HG02973 (cell line): ENCODE data around the gene OBSCN.
"Not testable (repeated sequence)": the region's sequence is repeated elsewhere in the genome, so short reads cannot be mapped to it uniquely, and the experiment has no call there.

Experiments used
- ATAC-seq: cut with Tn5 transposase; IDR thresholded peaks from one replicate; pipeline ENCODE4 v1.9.1; 2021; ENCODE audit warnings: moderate library complexity; ENCODE audit not compliant: unreplicated experiment

OBSCN gene

DNA sequence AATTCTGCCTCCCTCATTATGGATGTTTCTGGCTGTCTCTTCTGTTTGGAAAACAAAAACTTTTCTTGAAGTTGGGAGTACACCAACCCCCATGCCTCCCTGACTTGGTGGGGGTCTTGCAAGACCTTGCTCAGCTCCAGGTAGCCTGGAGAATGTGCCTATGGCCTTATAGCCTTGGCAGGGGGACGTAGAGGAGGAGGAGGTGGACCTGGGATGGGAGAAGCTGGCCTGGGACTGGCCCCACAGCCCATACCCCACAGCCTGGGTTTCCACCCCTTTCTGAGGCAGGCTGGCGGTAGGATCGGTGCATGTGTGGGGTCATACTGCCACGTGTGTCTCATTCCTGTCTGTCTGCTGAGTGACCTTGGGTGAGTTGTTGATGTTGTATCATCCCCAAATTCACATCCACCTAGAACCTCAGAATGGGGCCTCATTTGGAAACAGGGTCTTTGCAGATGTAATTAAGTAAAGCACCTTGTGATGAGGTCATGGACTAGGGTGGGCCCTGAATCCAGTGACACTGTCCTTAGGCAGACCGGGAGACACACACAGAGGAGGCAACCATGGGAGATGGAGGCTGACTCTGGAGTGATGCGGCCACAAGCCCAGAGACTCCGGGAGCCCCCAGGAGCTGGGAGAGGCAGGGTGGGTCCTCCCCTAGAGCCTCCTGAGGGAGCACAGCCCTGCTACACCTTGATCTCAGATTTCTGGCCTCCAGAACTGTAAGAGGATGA lies 18.5 kb downstream of the OBSCN start:
- no peak for ATAC-seq

- no peak for ATAC-seq
Measured at GRCh38 chr1:228226956-228227791, 19.3 kb downstream of the OBSCN start.

DNA sequence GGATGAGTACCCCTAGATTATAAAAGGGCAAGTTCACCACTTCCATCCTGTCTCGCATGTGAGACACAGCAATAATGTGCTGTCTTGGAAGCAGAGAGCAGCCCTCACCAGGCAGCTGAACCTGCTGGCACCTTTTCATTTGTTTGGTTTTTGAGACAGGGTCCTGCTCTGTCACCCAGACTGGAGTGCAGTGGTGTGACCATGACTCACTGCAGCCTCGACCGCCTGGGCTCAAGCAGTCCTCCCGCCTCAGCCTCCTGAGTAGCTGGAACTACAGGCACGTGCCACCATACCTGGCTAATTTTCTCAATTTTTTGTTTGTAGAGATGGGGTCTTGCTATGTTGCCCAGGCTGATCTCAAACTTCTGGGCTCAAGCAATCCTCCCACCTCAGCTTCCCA lies 20.3 kb downstream of the OBSCN start:
- ATAC-seq = not testable (repeated sequence)

DNA sequence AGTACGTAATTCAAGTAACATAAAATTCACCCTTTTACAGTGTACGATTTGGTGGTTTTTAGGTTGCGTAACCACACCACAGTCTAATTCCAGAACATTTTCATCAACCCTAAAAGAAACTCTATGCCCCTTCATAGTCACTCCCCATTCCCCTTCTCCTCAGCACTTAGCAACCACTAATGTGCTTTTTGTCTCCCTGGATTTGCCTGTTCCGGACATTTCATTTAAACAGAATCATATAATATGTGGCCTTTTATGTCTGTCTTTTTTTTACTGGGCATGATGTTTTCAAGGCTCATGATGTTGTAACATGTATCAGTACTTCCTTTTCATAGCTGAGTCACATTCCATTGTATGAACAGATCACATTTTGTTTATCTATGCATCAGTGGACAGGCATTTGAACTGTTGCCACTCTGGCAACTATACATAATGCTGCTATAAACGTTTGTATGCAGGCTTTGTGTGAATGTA lies 20.8 kb downstream of the OBSCN start:
- no peak for ATAC-seq

DNA sequence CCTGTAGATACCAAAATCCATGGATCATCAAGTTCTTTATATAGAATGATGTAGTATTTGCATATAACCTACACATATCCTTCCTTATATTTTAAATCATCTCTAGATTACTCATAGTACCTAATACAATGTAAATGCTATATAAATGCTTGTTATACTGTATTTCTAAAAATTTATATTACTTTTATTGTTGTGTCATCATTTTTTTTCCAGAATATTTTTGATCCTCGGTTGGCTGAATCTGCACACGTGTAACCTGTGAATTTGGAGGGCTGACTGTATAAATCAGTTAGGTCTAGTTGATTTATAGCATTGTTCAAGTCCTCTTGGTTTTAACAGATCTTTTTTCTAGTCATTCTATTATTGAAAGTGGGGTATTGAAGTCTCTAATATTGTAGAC lies 23.3 kb downstream of the OBSCN start:
- no peak for ATAC-seq

- no peak for ATAC-seq
Measured at GRCh38 chr1:228233136-228233535, 25.3 kb downstream of the OBSCN start.

DNA sequence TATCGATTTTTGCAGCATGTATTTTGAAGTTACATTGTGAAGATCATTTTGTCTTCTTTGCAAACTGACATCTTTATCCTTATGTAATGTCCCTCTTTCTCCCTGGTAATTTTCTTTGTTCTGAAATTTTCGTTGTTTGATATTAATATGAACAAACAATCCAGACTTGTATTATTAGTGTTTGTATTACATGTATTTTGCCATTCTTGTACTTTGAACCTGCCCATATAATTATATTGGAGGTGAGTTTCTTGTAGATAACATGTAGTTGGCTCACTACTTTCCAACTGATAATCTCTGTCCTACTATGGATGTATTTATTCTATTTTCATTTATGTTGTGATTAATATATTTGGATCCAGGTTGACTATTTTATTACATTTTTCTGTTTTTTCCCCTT lies 27.1 kb downstream of the OBSCN start:
- no peak for ATAC-seq

GRCh38 chr1:228236744-228237143 lies 28.9 kb downstream of the OBSCN start:
- no peak for ATAC-seq

GRCh38 chr1:228238007-228238406 lies 30.2 kb downstream of the OBSCN start:
- ATAC-seq = no peak

DNA sequence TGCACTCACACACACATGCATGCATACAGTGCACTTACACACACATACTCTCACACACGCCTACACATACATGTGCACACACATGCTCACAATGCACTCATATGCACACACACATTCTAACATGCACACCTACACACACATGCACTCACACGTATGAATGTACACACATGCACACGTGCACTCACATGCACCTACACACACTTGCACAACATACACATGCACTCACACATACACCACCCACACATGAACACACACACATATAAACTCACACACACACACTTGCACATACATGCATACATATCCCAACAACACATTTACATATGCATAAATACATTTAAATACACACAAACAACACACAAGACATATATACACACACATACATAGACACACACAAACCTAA lies 30.6 kb downstream of the OBSCN start:
- no peak for ATAC-seq

GRCh38 chr1:228240411-228241240 lies 32.8 kb downstream of the OBSCN start:
- ATAC-seq = no peak

DNA sequence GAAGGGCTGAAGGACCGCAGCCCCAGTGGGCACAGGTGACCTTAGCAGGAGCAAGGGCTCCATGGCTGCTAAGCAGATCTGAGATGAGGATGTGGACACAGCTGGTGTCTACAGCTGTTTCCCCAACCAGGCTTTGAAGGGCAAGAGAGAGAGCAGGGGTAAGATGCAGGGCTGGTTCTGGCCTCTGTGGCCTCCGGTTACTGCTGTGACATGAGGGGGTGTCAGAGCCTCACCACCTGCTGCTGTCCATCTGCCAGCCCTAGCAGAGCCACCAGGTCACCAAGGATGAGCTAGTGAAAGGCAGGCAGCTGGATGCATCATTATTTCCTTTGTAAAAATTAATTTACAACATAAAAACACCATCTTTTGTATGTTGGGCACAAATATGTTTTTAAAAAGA lies 33.4 kb downstream of the OBSCN start:
- no peak for ATAC-seq

DNA sequence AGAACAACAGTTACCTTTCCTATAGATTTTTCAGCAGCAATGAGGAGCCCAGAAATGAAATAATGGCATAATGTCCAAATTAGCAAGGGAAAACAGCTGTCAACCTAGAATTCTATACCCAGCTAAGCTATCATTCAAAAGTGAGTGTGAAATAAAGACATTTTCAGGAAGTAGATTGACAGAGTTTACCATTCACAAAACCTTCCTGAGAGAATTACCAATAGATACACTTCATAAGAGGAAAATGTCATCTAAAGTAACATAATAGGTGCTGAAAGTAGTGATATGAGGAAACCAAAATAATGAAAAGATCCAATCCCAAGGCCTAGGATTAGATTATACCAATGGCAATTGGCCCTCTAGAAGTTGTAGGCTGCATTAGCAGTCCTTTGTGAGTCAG lies 34.6 kb downstream of the OBSCN start:
- no peak for ATAC-seq

DNA sequence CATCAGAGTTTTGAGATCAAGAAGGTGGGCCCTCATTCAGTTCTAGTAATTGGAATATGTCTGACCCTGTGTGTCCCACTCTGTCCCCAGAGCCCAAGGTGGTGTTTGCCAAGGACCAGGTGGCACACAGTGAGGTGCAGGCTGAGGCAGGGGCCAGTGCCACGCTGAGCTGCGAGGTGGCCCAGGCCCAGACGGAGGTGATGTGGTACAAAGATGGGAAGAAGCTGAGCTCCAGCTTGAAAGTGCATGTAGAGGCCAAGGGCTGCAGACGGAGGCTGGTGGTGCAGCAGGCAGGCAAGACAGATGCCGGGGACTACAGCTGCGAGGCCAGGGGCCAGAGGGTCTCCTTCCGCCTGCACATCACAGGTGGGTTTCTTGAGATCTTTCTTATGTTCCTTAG lies 35.2 kb downstream of the OBSCN start:
- no peak for ATAC-seq

GRCh38 chr1:228243989-228244388 lies 36.1 kb downstream of the OBSCN start:
- ATAC-seq = not testable (repeated sequence)

- no peak for ATAC-seq
Measured at GRCh38 chr1:228245111-228245510, 37.3 kb downstream of the OBSCN start.

- no peak for ATAC-seq
Measured at GRCh38 chr1:228246216-228246900, 38.5 kb downstream of the OBSCN start.

- no peak for ATAC-seq
Measured at GRCh38 chr1:228249513-228250305, 41.9 kb downstream of the OBSCN start.

GRCh38 chr1:228252476-228252875 lies 44.6 kb downstream of the OBSCN start:
- ATAC-seq = not testable (repeated sequence)
